LNCaP clone FGC (cell line): ENCODE measurements around the gene FAM3A.
"Not testable (repeated sequence)": the region's sequence is repeated elsewhere in the genome, so short reads cannot be mapped to it uniquely, and the experiment has no call there.

ENCODE experiments used
- DNase-seq: peaks from one replicate; pipeline ENCODE4 v3.0.0-alpha.2; 2011; ENCODE audit warnings: low read depth
- H3K4me3 ChIP-seq: 2 replicates; pipeline ENCODE4 v1.5.1; 2011; ENCODE audit warnings: mild to moderate bottlenecking, low read depth, low read length, control low read depth
- CTCF ChIP-seq: IDR thresholded peaks from 2 replicates; pipeline ENCODE4 v1.5.1; 2012; ENCODE audit warnings: mild to moderate bottlenecking; ENCODE audit not compliant: control insufficient read depth, insufficient read depth; ENCODE audit errors: extremely low read depth

The FAM3A gene

GRCh38 chrX:154546354-154547244 is 30.6 kb upstream of the FAM3A start, which contains the start of gene G6PD:
Gene G6PD (minus strand): TSS chrX:154546846. CDS start chrX:154546155, 691 bp downstream.
- TF ChIP-seq CTCF: no peak
- DNase-seq: no peak
- peak within 1 kb of the TSS; percentile 90 for H3K4me3 ChIP-seq

- no peak for TF ChIP-seq CTCF
- H3K4me3 ChIP-seq: peak overlapping the region; percentile 90
- no peak for DNase-seq
Observed at GRCh38 chrX:154545673-154546274, 29.7 kb upstream of the FAM3A start.

GRCh38 chrX:154542723-154543424 is 26.8 kb upstream of the FAM3A start:
- no peak for TF ChIP-seq CTCF
- DNase-seq: no peak
- no peak overlapping the region for H3K4me3 ChIP-seq

- no peak for DNase-seq
- H3K4me3 ChIP-seq: peak overlapping the region; percentile 33
- no peak for TF ChIP-seq CTCF
Observed at GRCh38 chrX:154541896-154542722, 26.1 kb upstream of the FAM3A start.

- H3K4me3 ChIP-seq: peak overlapping the region; percentile 33
- DNase-seq: no peak
- no peak for TF ChIP-seq CTCF
Observed at GRCh38 chrX:154541589-154541895, 25.5 kb upstream of the FAM3A start.

GRCh38 chrX:154540897-154541535 is 25.0 kb upstream of the FAM3A start:
- DNase-seq: peak; percentile 86
- no peak for TF ChIP-seq CTCF
- peak overlapping the region; percentile 33 for H3K4me3 ChIP-seq

GRCh38 chrX:154540365-154540764 is 24.3 kb upstream of the FAM3A start:
- peak overlapping the region; percentile 6; the same call in 1 of the 2 replicates for H3K4me3 ChIP-seq
- DNase-seq: not testable (repeated sequence)
